Measurements from ENCODE around the gene RASSF8.

Gene RASSF8

DNA sequence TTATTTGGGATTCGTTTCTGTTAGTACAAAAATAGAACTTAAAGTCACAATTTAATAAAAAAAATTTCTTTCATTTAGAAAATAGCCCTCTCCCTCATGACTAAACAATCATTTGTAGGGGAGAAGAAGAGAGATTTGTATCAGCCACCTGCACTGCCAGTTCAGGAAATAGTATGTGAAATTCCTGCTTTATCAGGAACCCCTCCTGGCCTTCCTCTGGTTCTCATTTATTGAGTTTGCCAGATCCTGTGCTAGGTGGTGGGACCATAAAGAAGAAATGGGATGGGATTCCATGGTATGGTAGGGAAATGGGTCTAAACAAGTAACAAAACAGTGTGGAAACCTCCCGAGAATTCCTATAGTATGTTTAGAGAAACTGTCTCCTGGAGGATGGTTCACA lies 30.0 kb downstream of the RASSF8 start:
- TF ChIP-seq, protein P1, sequence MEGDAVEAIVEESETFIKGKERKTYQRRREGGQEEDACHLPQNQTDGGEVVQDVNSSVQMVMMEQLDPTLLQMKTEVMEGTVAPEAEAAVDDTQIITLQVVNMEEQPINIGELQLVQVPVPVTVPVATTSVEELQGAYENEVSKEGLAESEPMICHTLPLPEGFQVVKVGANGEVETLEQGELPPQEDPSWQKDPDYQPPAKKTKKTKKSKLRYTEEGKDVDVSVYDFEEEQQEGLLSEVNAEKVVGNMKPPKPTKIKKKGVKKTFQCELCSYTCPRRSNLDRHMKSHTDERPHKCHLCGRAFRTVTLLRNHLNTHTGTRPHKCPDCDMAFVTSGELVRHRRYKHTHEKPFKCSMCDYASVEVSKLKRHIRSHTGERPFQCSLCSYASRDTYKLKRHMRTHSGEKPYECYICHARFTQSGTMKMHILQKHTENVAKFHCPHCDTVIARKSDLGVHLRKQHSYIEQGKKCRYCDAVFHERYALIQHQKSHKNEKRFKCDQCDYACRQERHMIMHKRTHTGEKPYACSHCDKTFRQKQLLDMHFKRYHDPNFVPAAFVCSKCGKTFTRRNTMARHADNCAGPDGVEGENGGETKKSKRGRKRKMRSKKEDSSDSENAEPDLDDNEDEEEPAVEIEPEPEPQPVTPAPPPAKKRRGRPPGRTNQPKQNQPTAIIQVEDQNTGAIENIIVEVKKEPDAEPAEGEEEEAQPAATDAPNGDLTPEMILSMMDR (IDR thresholded peaks at IDR 0.05; ENCODE audit: unreplicated experiment in 3 of 3), result no peak
- Mint-ChIP-seq H3K4me1 (peaks cover 44% of the 10 kb centered on the region), H3K27me3 (ENCODE audit: low read depth) (no peaks in the 10 kb centered on the region), H3K36me3 (ENCODE audit: low read depth) (no peaks in the 10 kb centered on the region), H3K9me3 (no peaks in the 10 kb centered on the region), H3K4me3 (no peak overlapping the region), H3K27ac (peak overlapping the region in 2 of 3 experiments; percentile 40 to 45)

DNA sequence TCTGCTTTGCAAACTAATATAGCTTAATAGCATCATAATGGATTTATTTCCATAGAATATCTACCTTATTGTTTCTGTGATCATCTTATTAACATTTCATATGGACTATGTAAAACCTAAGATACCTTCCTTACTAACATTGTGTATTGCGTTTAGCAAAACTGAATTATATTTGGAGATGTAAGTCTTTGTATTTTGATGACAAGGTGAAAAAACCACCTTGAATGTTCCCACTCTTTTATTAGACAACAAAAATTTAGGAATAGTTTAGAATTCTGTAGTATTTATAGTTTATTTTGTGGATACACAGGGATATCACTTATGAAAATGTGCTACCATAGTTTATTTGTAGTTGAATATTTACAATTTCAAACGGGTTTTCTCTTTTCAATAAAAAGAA lies 32.0 kb downstream of the RASSF8 start:
- no peak overlapping the region for H3K27ac Mint-ChIP-seq
- no peaks in the 10 kb centered on the region for H3K36me3 Mint-ChIP-seq (ENCODE audit: low read depth)
- peaks cover 54% of the 10 kb centered on the region for H3K4me1 Mint-ChIP-seq
- no peaks in the 10 kb centered on the region for H3K9me3 Mint-ChIP-seq
- H3K4me3 Mint-ChIP-seq, result no peak overlapping the region
- no peaks in the 10 kb centered on the region for H3K27me3 Mint-ChIP-seq (ENCODE audit: low read depth)
- TF ChIP-seq, protein P1 (IDR thresholded peaks at IDR 0.05; ENCODE audit: unreplicated experiment in 3 of 3), result no peak

DNA sequence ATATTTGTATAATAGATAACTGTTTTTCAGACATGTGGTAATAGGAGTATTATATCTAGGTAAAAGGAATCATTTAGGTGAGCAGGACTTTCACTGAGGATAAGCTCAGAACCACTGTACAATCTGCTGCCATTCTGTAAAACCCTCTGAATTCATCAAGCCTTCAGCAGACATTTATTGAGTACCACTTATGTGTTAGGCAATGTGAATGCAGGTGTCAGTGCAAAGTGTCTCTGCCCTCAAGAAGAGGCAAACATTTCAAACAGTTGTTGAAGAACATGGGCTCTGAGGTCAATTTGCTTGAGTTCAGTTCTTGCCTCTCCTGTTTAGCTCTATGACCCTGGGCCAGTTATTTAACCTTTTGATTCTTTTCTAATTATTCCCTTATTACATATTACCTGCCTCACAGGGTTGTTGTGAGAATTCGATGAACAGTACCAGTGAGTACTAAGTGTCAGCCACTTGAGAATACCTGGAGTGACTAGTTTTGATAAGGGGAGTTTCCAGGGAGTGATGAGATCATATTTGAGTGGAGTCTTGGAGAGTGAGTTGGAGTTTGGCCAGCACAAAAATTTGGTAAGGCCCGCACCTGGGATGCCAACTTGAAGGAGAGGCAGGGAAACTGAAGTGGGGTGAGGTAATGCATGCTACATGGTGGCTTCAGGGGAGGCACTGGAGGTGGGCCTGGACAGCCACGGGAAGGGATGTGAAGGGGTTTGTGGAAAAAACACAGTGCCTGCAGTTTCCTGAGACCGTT lies 33.7 kb downstream of the RASSF8 start:
- Mint-ChIP-seq H3K27ac (no peak overlapping the region), H3K4me1 (peaks cover 52% of the 10 kb centered on the region), H3K36me3 (ENCODE audit: low read depth) (no peaks in the 10 kb centered on the region), H3K4me3 (no peak overlapping the region), H3K9me3 (no peaks in the 10 kb centered on the region), H3K27me3 (ENCODE audit: low read depth) (no peaks in the 10 kb centered on the region)
- TF ChIP-seq, protein P1 (IDR thresholded peaks at IDR 0.05; ENCODE audit: unreplicated experiment in 3 of 3), result no peak

DNA sequence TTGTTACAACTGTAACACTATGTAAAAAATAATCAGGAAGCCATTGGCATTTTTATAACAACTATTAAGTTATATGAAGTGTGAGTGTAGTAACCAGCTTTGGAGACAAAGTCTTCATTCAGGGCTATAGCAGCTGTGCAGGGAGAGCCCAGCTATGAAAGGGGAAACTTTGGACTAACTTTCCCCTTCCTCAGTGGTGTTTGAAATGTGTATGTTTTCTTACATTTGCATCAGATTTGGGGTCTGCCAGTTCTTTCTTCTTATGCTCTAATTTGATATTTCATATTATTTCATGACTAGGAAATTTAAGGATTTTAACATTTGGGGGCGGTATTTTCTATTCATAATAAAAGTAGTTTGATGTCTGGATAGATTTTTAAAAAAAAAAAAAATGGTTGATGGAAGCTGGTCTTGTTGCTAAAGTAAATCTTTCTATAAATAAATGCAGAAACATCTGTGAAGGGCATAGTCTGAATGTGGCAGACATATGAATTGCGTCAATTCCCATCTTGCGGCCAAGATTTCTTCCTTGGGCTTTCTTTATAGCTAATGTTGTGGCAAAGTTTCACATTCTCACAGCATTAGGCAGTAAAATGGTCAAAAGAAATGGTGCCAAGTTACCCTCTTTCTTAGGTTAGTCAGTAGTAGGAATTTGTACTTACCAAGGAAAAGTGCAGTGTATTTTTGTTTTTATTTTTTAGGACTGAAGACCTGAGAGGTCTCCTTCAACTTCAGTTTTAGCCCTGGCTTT lies 35.6 kb downstream of the RASSF8 start:
- H3K27ac Mint-ChIP-seq, result peak overlapping the region in 2 of 3 experiments; percentile 7 to 17
- H3K4me3 Mint-ChIP-seq, result no peak overlapping the region
- no peaks in the 10 kb centered on the region for H3K27me3 Mint-ChIP-seq (ENCODE audit: low read depth)
- TF ChIP-seq, protein P1 (IDR thresholded peaks at IDR 0.05; ENCODE audit: unreplicated experiment in 3 of 3), result no peak
- peaks cover 7% of the 10 kb centered on the region for H3K36me3 Mint-ChIP-seq (ENCODE audit: low read depth)
- H3K4me1 Mint-ChIP-seq, result peaks cover 53% of the 10 kb centered on the region
- no peaks in the 10 kb centered on the region for H3K9me3 Mint-ChIP-seq

DNA sequence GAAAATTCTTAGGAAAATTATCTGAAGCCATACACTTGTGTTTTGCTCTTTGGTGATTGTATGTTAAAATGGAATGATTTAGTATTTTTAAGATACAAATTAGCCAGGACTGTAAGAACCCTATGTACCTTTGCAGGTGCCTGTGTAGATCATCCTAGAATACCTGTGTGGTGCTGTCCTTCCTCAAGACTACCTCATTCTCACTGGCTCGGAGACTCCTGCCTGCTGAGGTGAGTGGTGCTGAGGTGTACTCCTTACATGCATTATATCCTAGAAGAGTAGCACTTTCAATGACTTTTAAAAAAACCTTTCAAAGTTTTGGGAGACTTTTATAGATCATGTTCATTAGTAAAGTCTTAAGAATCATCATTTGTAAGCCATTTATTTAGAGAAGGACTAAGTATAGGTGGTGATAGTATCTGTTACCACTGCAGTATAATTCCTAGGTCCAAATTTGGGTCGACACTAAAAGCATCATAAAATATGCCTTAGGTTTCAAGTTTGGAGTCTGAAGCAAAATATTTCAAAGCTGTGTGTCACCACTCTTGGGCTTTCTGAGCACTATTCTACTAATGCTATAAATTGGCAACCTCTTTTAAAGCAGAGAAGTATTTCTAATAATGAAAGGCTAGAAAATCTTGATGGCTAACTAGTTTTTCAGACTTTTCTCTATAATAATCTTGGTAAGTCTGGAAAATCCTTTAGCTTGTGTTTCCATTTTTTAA lies 36.6 kb downstream of the RASSF8 start:
- Mint-ChIP-seq H3K4me3 (no peak overlapping the region), H3K36me3 (ENCODE audit: low read depth) (peaks cover 7% of the 10 kb centered on the region), H3K4me1 (peaks cover 48% of the 10 kb centered on the region), H3K9me3 (no peaks in the 10 kb centered on the region), H3K27me3 (ENCODE audit: low read depth) (no peaks in the 10 kb centered on the region), H3K27ac (peak overlapping the region; percentile 1 to 64 (median 17))
- TF ChIP-seq, protein P1 (IDR thresholded peaks at IDR 0.05; ENCODE audit: unreplicated experiment in 3 of 3), result no peak

All from nephron (organoid).